Measurements from ENCODE around the gene GPBP1L1.

Gene GPBP1L1

DNA sequence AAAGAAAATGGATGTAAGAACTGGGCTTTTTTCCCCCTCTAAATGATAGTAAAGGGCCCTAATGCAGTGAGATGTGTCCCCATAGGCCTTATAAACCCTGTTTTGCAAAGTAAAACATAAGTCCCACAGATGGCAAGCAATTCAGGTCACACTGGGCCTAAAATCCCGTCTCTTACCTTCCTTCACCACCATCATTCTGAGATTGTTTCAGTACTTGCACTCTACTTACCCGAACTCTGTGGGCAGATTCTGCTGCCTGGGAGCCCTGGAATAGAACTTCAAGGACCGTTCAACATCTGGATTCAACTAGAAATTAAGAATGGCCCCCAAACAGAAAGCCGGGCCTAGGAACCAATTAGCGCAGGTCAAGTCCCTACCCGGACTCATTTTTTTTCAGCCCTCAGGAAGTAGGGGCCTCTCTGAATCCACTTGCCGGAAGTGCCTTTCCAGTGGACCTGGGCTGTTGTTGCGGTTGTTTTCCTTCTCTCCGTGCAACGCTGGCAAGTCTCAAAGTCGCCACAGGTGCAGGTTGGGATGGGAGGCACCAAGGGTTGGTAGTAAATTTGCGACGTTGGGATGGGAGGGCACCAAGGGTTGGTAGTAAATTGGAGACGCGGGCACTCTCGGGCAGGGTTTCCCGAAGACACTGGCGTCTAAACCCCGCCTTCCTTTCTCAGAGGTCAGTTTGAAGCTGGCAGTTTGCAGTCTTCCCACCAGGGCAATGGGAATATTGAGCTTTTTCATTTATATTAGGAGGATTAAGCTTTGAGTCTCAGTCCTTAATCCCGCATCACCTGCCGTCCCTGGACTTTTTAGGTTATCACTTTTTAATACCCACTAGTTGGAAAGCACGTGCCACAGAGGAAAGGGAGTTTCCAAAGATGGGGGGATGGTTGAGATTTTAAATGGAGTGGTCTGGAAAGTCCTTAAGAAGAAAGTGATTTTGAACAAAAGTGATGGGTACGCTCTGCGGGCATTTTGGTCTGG, 1.7 kb upstream of the GPBP1L1 start, which contains the start of gene TMEM69 (continued):
- TF ChIP-seq, protein P1, sequence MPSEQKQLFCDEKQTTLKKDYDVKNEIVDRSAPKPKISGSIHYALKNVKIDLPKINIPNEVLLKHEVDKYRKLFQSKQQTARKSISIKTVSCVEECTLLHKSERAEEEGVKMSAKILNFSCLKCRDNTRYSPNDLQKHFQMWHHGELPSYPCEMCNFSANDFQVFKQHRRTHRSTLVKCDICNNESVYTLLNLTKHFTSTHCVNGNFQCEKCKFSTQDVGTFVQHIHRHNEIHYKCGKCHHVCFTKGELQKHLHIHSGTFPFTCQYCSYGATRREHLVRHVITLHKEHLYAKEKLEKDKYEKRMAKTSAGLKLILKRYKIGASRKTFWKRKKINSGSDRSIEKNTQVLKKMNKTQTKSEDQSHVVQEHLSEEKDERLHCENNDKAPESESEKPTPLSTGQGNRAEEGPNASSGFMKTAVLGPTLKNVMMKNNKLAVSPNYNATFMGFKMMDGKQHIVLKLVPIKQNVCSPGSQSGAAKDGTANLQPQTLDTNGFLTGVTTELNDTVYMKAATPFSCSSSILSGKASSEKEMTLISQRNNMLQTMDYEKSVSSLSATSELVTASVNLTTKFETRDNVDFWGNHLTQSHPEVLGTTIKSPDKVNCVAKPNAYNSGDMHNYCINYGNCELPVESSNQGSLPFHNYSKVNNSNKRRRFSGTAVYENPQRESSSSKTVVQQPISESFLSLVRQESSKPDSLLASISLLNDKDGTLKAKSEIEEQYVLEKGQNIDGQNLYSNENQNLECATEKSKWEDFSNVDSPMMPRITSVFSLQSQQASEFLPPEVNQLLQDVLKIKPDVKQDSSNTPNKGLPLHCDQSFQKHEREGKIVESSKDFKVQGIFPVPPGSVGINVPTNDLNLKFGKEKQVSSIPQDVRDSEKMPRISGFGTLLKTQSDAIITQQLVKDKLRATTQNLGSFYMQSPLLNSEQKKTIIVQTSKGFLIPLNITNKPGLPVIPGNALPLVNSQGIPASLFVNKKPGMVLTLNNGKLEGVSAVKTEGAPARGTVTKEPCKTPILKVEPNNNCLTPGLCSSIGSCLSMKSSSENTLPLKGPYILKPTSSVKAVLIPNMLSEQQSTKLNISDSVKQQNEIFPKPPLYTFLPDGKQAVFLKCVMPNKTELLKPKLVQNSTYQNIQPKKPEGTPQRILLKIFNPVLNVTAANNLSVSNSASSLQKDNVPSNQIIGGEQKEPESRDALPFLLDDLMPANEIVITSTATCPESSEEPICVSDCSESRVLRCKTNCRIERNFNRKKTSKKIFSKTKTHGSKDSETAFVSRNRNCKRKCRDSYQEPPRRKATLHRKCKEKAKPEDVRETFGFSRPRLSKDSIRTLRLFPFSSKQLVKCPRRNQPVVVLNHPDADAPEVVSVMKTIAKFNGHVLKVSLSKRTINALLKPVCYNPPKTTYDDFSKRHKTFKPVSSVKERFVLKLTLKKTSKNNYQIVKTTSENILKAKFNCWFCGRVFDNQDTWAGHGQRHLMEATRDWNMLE (tag by site-specific recombination; conservative IDR thresholded peaks at IDR 0.05; ENCODE audit: low read depth), result peak; percentile 84
- TF ChIP-seq ZNF747 (tag by site-specific recombination; IDR thresholded peaks at IDR 0.05) (no peak), SP3 (tag by site-specific recombination; IDR thresholded peaks at IDR 0.05) (peak; percentile 70), KLF7 (tag by site-specific recombination; IDR thresholded peaks at IDR 0.05; ENCODE audit: borderline replicate concordance) (peak; percentile 49; the same call in 1 of the 2 replicates), SP7 (tag by site-specific recombination; IDR thresholded peaks at IDR 0.05) (peak; percentile 76), ZNF24 (tag by site-specific recombination; IDR thresholded peaks at IDR 0.05) (peak; percentile 84), SCRT1 (tag by site-specific recombination; IDR thresholded peaks at IDR 0.05; ENCODE audit: borderline replicate concordance) (peak; percentile 86), HOXD13 (CRISPR knock-in tag; IDR thresholded peaks at IDR 0.05; ENCODE audit: borderline replicate concordance) (no peak), ZNF335 (tag by site-specific recombination; conservative IDR thresholded peaks at IDR 0.05) (peak; percentile 97), ZBTB20 (tag by site-specific recombination; IDR thresholded peaks at IDR 0.05) (peak; percentile 53; the same call in 1 of the 2 replicates), ZNF510 (tag by site-specific recombination; IDR thresholded peaks at IDR 0.05; ENCODE audit: insufficient replicate concordance) (no peak), ZNF19 (tag by site-specific recombination; IDR thresholded peaks at IDR 0.05; ENCODE audit: low read depth) (no peak), ZNF658 (tag by site-specific recombination; IDR thresholded peaks at IDR 0.05) (no peak), SALL2 (tag by site-specific recombination; IDR thresholded peaks at IDR 0.05; ENCODE audit: borderline replicate concordance) (no peak), ZNF221 (tag by site-specific recombination; IDR thresholded peaks at IDR 0.05; ENCODE audit: borderline replicate concordance) (no peak), ZNF610 (tag by site-specific recombination; IDR thresholded peaks at IDR 0.05; ENCODE audit: borderline replicate concordance) (no peak; the same call in 1 of the 2 replicates), ZNF501 (tag by site-specific recombination; IDR thresholded peaks at IDR 0.05) (peak; percentile 91), ZNF792 (tag by site-specific recombination; IDR thresholded peaks at IDR 0.05) (no peak), ZNF157 (tag by site-specific recombination; IDR thresholded peaks at IDR 0.05) (no peak), ZEB2 (tag by site-specific recombination; IDR thresholded peaks at IDR 0.05) (peak; percentile 61; the same call in 1 of the 2 replicates), ZNF112 (tag by site-specific recombination; IDR thresholded peaks at IDR 0.05) (no peak)
- TF ChIP-seq, protein P2, sequence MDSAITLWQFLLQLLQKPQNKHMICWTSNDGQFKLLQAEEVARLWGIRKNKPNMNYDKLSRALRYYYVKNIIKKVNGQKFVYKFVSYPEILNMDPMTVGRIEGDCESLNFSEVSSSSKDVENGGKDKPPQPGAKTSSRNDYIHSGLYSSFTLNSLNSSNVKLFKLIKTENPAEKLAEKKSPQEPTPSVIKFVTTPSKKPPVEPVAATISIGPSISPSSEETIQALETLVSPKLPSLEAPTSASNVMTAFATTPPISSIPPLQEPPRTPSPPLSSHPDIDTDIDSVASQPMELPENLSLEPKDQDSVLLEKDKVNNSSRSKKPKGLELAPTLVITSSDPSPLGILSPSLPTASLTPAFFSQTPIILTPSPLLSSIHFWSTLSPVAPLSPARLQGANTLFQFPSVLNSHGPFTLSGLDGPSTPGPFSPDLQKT (IDR thresholded peaks at IDR 0.05; ENCODE audit: borderline replicate concordance, low read depth, low read length), result no peak
- TF ChIP-seq, protein P3, sequence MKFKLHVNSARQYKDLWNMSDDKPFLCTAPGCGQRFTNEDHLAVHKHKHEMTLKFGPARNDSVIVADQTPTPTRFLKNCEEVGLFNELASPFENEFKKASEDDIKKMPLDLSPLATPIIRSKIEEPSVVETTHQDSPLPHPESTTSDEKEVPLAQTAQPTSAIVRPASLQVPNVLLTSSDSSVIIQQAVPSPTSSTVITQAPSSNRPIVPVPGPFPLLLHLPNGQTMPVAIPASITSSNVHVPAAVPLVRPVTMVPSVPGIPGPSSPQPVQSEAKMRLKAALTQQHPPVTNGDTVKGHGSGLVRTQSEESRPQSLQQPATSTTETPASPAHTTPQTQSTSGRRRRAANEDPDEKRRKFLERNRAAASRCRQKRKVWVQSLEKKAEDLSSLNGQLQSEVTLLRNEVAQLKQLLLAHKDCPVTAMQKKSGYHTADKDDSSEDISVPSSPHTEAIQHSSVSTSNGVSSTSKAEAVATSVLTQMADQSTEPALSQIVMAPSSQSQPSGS (tag by site-specific recombination; IDR thresholded peaks at IDR 0.05; ENCODE audit: low read depth), result no peak
- TF ChIP-seq, protein P4, sequence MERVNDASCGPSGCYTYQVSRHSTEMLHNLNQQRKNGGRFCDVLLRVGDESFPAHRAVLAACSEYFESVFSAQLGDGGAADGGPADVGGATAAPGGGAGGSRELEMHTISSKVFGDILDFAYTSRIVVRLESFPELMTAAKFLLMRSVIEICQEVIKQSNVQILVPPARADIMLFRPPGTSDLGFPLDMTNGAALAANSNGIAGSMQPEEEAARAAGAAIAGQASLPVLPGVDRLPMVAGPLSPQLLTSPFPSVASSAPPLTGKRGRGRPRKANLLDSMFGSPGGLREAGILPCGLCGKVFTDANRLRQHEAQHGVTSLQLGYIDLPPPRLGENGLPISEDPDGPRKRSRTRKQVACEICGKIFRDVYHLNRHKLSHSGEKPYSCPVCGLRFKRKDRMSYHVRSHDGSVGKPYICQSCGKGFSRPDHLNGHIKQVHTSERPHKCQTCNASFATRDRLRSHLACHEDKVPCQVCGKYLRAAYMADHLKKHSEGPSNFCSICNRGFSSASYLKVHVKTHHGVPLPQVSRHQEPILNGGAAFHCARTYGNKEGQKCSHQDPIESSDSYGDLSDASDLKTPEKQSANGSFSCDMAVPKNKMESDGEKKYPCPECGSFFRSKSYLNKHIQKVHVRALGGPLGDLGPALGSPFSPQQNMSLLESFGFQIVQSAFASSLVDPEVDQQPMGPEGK (tag by site-specific recombination; IDR thresholded peaks at IDR 0.05), result peak; percentile 88
- TF ChIP-seq, protein P5, sequence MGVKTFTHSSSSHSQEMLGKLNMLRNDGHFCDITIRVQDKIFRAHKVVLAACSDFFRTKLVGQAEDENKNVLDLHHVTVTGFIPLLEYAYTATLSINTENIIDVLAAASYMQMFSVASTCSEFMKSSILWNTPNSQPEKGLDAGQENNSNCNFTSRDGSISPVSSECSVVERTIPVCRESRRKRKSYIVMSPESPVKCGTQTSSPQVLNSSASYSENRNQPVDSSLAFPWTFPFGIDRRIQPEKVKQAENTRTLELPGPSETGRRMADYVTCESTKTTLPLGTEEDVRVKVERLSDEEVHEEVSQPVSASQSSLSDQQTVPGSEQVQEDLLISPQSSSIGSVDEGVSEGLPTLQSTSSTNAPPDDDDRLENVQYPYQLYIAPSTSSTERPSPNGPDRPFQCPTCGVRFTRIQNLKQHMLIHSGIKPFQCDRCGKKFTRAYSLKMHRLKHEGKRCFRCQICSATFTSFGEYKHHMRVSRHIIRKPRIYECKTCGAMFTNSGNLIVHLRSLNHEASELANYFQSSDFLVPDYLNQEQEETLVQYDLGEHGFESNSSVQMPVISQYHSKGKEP (tag by site-specific recombination; IDR thresholded peaks at IDR 0.05), result peak; percentile 51; the same call in 1 of the 2 replicates
- TF ChIP-seq, protein P6, sequence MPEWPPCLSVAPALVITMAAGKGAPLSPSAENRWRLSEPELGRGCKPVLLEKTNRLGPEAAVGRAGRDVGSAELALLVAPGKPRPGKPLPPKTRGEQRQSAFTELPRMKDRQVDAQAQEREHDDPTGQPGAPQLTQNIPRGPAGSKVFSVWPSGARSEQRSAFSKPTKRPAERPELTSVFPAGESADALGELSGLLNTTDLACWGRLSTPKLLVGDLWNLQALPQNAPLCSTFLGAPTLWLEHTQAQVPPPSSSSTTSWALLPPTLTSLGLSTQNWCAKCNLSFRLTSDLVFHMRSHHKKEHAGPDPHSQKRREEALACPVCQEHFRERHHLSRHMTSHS (tag by site-specific recombination; IDR thresholded peaks at IDR 0.05), result no peak

Measured in HEK293 (cell line).